Liver (tissue), 9 donors: Measurements from ENCODE around the gene INSR. TPM values are rescaled to one million over a fixed set of nuclear protein-coding genes. Genes with fewer than 3 reads are reported as not detected.

Experiments used
- DNase-seq: peaks from one replicate; pipeline ENCODE4 v3.0.0-alpha.2; 2017; ENCODE audit warnings: low spot score
- H3K27ac ChIP-seq, 2 donors: one replicate each; pipeline ENCODE4 v1.7.0; 2013; ENCODE audit warnings: inconsistent platforms in 2 of 2, low read length in 2 of 2, control low read depth in 1 of 2, low read depth in 1 of 2, mild to moderate bottlenecking in 1 of 2
- H3K27me3 ChIP-seq, 4 donors: one replicate each; pipeline versions ENCODE4 v1.6.1 to v1.7.0; 2013; ENCODE audit warnings: low read length in 3 of 4, inconsistent platforms in 1 of 4, mild to moderate bottlenecking in 1 of 4, moderate library complexity in 1 of 4; ENCODE audit not compliant: control insufficient read depth in 4 of 4, insufficient read depth in 4 of 4
- H3K36me3 ChIP-seq, 4 donors: one replicate each; pipeline versions ENCODE4 v1.6.1 to v1.7.0; 2013; ENCODE audit warnings: low read length in 3 of 4, mild to moderate bottlenecking in 3 of 4, low read depth in 1 of 4, moderate library complexity in 1 of 4; ENCODE audit not compliant: control insufficient read depth in 4 of 4, insufficient read depth in 3 of 4
- H3K4me1 ChIP-seq, 4 donors: one replicate each; pipeline versions ENCODE4 v1.6.1 to v1.7.0; 2013; ENCODE audit warnings: low read length in 3 of 4, mild to moderate bottlenecking in 3 of 4, moderate library complexity in 1 of 4; ENCODE audit not compliant: control insufficient read depth in 4 of 4, insufficient read depth in 4 of 4
- H3K4me3 ChIP-seq, 3 donors: one replicate each; pipeline versions ENCODE4 v1.6.1 to v1.7.0; 2013; ENCODE audit warnings: low read length in 3 of 3, control low read depth in 1 of 3, low read depth in 1 of 3, mild to moderate bottlenecking in 1 of 3
- H3K9ac ChIP-seq, 2 donors: one replicate each; pipeline ENCODE4 v1.7.0; 2013; ENCODE audit warnings: low read length in 2 of 2, mild to moderate bottlenecking in 2 of 2, moderate library complexity in 2 of 2, control low read depth in 1 of 2, low read depth in 1 of 2
- H3K9me3 ChIP-seq, 4 donors: one replicate each; pipeline versions ENCODE4 v1.6.1 to v1.7.0; 2013; ENCODE audit warnings: low read length in 3 of 4; ENCODE audit not compliant: control insufficient read depth in 4 of 4
- EGR1 ChIP-seq, 2 donors: IDR thresholded peaks; 2 replicates each; pipeline ENCODE4 v1.6.1; 2016 to 2018; ENCODE audit warnings: antibody characterized with exemption in 2 of 2, low read depth in 2 of 2
- GABPA ChIP-seq, 2 donors: IDR thresholded peaks in 1 of 2; conservative IDR thresholded peaks in 1 of 2; 2 replicates each; pipeline ENCODE4 v1.6.1; 2016; ENCODE audit warnings: antibody characterized with exemption in 2 of 2, mild to moderate bottlenecking in 1 of 2, moderate library complexity in 1 of 2
- HNF4A ChIP-seq, 2 donors: conservative IDR thresholded peaks; 2 replicates each; pipeline ENCODE4 v1.6.1; 2016; ENCODE audit warnings: antibody characterized with exemption in 2 of 2, mild to moderate bottlenecking in 2 of 2
- HNF4G ChIP-seq: IDR thresholded peaks from 2 replicates; pipeline ENCODE4 v1.6.1; 2016; ENCODE audit warnings: antibody characterized with exemption
- NR2F2 ChIP-seq: IDR thresholded peaks from 2 replicates; pipeline ENCODE4 v1.6.1; 2016; ENCODE audit warnings: antibody characterized with exemption
- RAD21 ChIP-seq, 2 donors: IDR thresholded peaks; 2 replicates each; pipeline ENCODE4 v1.6.1; 2016; ENCODE audit warnings: antibody characterized with exemption in 2 of 2, mild to moderate bottlenecking in 2 of 2
- TAF1 ChIP-seq: conservative IDR thresholded peaks from 2 replicates; pipeline ENCODE4 v1.6.1; 2016; ENCODE audit warnings: antibody characterized with exemption, mild to moderate bottlenecking
- WGBS: extraction: QIAGEN DNeasy Blood & Tissue Kit; methylation state at CpG from one replicate; pipeline ENCODE4 v1.1.7; 2013; 5-methylcytosine and 5-hydroxymethylcytosine counted together
- polyA plus RNA-seq, 2 donors: library from polyadenylated mRNA; stranded (reverse) in 1 of 2; unstranded in 1 of 2; fragments of 200-250 nt in 1 of 2; fragments of >200 nt in 1 of 2; fragmentation: Nextera tagmentation in 1 of 2; extraction: Ambion mirVana in 1 of 2; gene quantifications; one replicate each; pipeline versions ENCODE4 v1.2.1 to v1.2.3, GENCODE V29; 2013 to 2015
- total RNA-seq, 2 donors: library from RNA; depleted of rRNA; stranded (reverse); fragments of >200 nt; gene quantifications; one replicate each; pipeline ENCODE4 v1.2.3, GENCODE V29; 2014
- TF ChIP-seq, protein P1 (sequence below): IDR thresholded peaks from 2 replicates; pipeline ENCODE4 v1.6.1; 2016; ENCODE audit warnings: antibody characterized with exemption
- TF ChIP-seq, protein P2 (sequence below): IDR thresholded peaks from 2 replicates; pipeline ENCODE4 v1.6.1; 2016; ENCODE audit warnings: antibody characterized with exemption
- TF ChIP-seq, protein P3 (sequence below): fragments of 150-350 bp; IDR thresholded peaks from 2 replicates; pipeline ENCODE4 v1.5.1; 2017; ENCODE audit warnings: improper control_type of control experiment, low read depth, low read length; ENCODE audit not compliant: missing input control
- donor health status: healthy.
- donor health status: healthy.
- donor health status: healthy.
- donor health status: healthy.
- donor health status: healthy.

Gene INSR
- total and polyA plus RNA-seq, 4 donors = 16.5 to 97.5 (median 50.8) TPM

DNA sequence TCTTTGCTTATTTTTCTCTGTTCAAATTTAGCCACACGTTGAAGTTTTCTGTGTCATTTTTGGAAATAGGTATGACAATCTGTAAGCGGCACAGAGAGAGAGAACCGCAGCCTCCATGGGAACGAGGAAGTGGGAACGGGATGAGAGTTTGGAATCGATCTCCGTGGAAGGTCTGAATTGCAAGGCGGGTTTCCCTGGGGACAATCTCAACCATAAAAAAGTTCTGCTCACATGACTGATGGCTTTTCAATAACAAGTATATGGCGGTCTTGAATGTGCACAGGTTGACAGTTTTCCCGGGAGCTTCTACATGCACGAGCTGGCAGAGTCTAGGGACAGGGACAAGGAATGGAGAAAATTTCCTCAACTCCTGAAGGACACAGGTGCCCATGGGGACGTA lies 90.9 kb downstream of the INSR start:
- no peak for DNase-seq
- H3K9ac ChIP-seq = peak overlapping the region; percentile 19 to 25
- no peaks in the 10 kb centered on the region for H3K9me3 ChIP-seq
- 40% methylated on average over 12 of the region's 12 CpGs for WGBS
- H3K36me3 ChIP-seq = no peaks in the 10 kb centered on the region
- no peaks in the 10 kb centered on the region for H3K27me3 ChIP-seq
- H3K27ac ChIP-seq = peak overlapping the region; percentile 57 to 59
- peaks cover 0 to 46% (median 29%) of the 10 kb centered on the region in 4 donors for H3K4me1 ChIP-seq
- TF ChIP-seq EGR1 (IDR thresholded peaks at IDR 0.05; ENCODE audit: low read depth in 2 of 2) (no peak), RAD21 (IDR thresholded peaks at IDR 0.05) (peak in 1 of 2 donors; percentile 3), HNF4G (no peak)
- TF ChIP-seq, protein P1, sequence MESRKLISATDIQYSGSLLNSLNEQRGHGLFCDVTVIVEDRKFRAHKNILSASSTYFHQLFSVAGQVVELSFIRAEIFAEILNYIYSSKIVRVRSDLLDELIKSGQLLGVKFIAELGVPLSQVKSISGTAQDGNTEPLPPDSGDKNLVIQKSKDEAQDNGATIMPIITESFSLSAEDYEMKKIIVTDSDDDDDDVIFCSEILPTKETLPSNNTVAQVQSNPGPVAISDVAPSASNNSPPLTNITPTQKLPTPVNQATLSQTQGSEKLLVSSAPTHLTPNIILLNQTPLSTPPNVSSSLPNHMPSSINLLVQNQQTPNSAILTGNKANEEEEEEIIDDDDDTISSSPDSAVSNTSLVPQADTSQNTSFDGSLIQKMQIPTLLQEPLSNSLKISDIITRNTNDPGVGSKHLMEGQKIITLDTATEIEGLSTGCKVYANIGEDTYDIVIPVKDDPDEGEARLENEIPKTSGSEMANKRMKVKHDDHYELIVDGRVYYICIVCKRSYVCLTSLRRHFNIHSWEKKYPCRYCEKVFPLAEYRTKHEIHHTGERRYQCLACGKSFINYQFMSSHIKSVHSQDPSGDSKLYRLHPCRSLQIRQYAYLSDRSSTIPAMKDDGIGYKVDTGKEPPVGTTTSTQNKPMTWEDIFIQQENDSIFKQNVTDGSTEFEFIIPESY = no peak
- H3K4me3 ChIP-seq = peak overlapping the region in 1 of 3 donors; percentile 17

DNA sequence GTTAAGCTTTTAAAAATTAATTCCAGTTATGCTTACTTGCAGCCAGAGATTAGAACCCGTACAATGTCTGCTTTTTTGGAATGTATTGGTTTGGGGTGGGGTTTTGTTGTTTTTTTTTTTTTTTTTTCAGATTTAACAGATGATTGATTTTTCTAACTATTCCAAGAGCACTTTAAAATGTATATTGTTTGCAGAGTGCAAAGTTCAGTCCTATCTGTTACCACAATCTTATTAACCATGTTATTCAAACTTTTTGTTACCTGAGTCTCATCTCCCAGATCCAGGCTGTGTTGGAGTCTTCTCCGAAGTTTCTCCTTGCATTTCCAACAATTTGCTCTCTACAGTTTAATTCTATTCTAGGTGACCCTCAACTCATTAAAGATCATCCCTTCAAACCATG lies 91.3 kb downstream of the INSR start:
- H3K9me3 ChIP-seq = no peaks in the 10 kb centered on the region
- no peaks in the 10 kb centered on the region for H3K36me3 ChIP-seq
- WGBS = 37% methylated on average over 2 of the region's 2 CpGs
- peaks cover 0 to 49% (median 30%) of the 10 kb centered on the region in 4 donors for H3K4me1 ChIP-seq
- no peaks in the 10 kb centered on the region for H3K27me3 ChIP-seq
- peak overlapping the region; percentile 57 to 59 for H3K27ac ChIP-seq
- peak overlapping the region in 1 of 3 donors; percentile 17 for H3K4me3 ChIP-seq
- peak overlapping the region in 1 of 2 donors; percentile 19 for H3K9ac ChIP-seq
- DNase-seq = no peak
- TF ChIP-seq HNF4A (conservative IDR thresholded peaks at IDR 0.05) = peak; percentile 46 to 55
- TF ChIP-seq RAD21 (IDR thresholded peaks at IDR 0.05) = peak in 1 of 2 donors; percentile 6
- TF ChIP-seq TAF1 = no peak

DNA sequence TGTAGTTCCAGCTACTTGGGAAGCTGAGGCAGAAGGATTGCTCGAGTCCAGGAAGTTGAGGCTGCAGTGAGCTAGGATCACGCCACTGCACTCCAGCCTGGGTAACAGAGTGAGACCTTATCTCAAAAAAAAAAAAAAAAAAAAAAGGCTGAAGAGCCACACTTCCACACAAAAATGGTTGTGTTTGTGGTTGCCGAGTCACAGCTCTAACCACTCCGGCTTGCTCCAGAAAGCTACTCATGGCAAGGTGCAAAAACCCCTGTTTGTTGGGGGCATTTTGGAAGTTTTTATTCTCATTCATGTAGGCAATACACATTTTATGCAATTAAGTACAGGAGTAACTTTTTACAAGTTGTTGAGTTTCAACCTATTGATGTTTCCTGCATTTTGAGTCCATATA lies 93.5 kb downstream of the INSR start:
- Histone ChIP-seq H3K36me3 (no peaks in the 10 kb centered on the region), H3K4me1 (peaks cover 0 to 55% (median 33%) of the 10 kb centered on the region in 4 donors), H3K27ac (peak overlapping the region; percentile 17 to 23), H3K9me3 (no peaks in the 10 kb centered on the region), H3K9ac (no peak overlapping the region), H3K4me3 (no peak overlapping the region), H3K27me3 (no peaks in the 10 kb centered on the region)
- DNase-seq = no peak
- 87% methylated on average over 4 of the region's 4 CpGs for WGBS
- TF ChIP-seq NR2F2 = no peak
- no peak for TF ChIP-seq HNF4A (conservative IDR thresholded peaks at IDR 0.05)
- no peak for TF ChIP-seq GABPA (IDR thresholded peaks at IDR 0.05 in 1 of 2, conservative IDR thresholded peaks at IDR 0.05 in 1 of 2)
- TF ChIP-seq, protein P2, sequence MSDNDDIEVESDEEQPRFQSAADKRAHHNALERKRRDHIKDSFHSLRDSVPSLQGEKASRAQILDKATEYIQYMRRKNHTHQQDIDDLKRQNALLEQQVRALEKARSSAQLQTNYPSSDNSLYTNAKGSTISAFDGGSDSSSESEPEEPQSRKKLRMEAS = no peak
- TF ChIP-seq, protein P3, sequence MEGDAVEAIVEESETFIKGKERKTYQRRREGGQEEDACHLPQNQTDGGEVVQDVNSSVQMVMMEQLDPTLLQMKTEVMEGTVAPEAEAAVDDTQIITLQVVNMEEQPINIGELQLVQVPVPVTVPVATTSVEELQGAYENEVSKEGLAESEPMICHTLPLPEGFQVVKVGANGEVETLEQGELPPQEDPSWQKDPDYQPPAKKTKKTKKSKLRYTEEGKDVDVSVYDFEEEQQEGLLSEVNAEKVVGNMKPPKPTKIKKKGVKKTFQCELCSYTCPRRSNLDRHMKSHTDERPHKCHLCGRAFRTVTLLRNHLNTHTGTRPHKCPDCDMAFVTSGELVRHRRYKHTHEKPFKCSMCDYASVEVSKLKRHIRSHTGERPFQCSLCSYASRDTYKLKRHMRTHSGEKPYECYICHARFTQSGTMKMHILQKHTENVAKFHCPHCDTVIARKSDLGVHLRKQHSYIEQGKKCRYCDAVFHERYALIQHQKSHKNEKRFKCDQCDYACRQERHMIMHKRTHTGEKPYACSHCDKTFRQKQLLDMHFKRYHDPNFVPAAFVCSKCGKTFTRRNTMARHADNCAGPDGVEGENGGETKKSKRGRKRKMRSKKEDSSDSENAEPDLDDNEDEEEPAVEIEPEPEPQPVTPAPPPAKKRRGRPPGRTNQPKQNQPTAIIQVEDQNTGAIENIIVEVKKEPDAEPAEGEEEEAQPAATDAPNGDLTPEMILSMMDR = no peak
